Measurements from ENCODE around the gene HLA-DMA.

The HLA-DMA gene

DNA sequence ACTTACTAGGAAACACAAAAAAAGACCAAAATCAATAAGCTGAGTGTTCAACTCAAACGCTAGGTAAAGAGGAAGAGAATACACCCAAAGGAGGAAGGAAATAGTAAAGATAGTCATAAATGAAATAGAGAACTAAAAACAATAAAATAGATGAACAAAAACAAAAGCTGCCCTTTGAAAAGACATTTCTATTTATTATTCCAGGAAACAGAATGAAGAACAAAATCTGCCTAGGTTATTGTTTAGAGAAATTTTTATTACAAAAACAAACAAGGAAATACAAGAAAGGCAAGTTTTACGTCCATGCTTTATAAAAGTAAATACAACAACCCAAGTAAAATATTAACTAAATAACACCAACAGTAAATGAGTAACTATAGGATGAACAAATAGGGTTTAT is 32.2 kb downstream of the HLA-DMA start:
- H3K27ac Mint-ChIP-seq: no peak overlapping the region
- DNase-seq: no peak
- no peaks in the 10 kb centered on the region for H3K9me3 Mint-ChIP-seq
- H3K4me1 Mint-ChIP-seq: no peaks in the 10 kb centered on the region
- no peaks in the 10 kb centered on the region for H3K36me3 Mint-ChIP-seq (ENCODE audit: low read depth)
- peaks cover 39% of the 10 kb centered on the region for H3K27me3 Mint-ChIP-seq (ENCODE audit: low read depth, poor library complexity)
- TF ChIP-seq, protein P1, sequence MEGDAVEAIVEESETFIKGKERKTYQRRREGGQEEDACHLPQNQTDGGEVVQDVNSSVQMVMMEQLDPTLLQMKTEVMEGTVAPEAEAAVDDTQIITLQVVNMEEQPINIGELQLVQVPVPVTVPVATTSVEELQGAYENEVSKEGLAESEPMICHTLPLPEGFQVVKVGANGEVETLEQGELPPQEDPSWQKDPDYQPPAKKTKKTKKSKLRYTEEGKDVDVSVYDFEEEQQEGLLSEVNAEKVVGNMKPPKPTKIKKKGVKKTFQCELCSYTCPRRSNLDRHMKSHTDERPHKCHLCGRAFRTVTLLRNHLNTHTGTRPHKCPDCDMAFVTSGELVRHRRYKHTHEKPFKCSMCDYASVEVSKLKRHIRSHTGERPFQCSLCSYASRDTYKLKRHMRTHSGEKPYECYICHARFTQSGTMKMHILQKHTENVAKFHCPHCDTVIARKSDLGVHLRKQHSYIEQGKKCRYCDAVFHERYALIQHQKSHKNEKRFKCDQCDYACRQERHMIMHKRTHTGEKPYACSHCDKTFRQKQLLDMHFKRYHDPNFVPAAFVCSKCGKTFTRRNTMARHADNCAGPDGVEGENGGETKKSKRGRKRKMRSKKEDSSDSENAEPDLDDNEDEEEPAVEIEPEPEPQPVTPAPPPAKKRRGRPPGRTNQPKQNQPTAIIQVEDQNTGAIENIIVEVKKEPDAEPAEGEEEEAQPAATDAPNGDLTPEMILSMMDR (IDR thresholded peaks at IDR 0.05): no peak
- H3K4me3 Mint-ChIP-seq: no peak overlapping the region

DNA sequence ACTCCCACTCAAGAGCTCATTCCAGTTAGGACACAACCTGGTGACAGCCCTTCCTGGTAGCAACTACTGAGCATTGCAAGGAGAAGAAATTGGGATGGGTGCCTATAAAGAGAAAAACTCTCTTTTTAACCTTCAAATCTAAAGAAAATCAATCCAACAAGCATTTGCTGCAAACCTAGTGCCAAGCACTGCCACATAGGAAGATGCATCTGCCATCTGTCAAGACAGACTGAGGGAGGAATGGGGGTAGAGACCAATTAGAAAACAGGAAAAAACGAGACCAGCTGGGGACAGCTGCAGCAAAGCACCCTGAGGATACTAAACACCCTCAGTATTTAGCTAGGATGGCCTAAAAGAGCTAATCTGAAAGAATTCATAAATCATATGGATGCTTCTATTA is 39.9 kb downstream of the HLA-DMA start:
- Mint-ChIP-seq H3K4me3 (no peak overlapping the region), H3K9me3 (no peaks in the 10 kb centered on the region), H3K4me1 (peaks cover 15% of the 10 kb centered on the region), H3K27ac (no peak overlapping the region), H3K36me3 (ENCODE audit: low read depth) (no peaks in the 10 kb centered on the region), H3K27me3 (ENCODE audit: low read depth, poor library complexity) (peaks cover 55% of the 10 kb centered on the region)
- DNase-seq: no peak
- TF ChIP-seq, protein P1 (IDR thresholded peaks at IDR 0.05): no peak

DNA sequence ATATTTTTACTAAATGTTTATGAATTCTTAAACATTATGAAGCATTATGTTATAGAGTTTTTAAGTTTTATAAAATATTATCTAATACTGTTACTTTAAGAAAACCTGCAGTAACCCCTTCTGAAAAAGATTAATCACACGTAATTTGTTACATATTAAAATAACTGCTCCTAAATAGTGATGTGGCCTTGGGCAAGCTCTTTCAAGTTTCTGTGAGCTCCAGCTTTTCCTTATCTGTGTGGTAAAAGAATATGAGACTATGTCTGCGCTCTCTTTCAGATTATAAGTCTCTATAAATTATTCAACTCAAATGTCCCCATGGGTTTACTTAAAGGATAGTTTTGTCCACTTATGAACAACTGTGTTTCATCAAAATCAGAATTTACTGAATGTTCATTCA is 44.0 kb downstream of the HLA-DMA start:
- DNase-seq: no peak
- Mint-ChIP-seq H3K4me1 (peaks cover 15% of the 10 kb centered on the region), H3K36me3 (ENCODE audit: low read depth) (no peaks in the 10 kb centered on the region), H3K27ac (no peak overlapping the region), H3K27me3 (ENCODE audit: low read depth, poor library complexity) (peaks cover 43% of the 10 kb centered on the region), H3K9me3 (no peaks in the 10 kb centered on the region), H3K4me3 (no peak overlapping the region)
- TF ChIP-seq, protein P1 (IDR thresholded peaks at IDR 0.05): no peak

DNA sequence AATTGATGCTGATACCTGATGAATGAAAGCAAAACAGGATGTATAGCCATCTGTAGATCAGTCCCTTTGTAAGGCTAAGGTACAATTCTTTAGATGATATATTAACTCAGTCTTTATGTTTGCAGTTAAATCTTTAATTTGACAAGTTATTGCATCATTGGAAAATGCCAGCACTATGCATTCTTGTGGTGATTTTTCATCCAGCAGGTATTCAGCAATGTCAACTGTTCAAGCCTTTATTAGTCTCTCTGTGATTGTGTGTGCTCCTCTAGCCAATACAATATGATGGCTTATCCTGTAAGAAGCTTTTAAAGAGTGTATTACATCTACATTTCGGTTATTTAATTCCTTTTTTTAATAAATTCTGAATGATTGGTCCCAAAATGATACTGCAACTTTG is 46.4 kb downstream of the HLA-DMA start:
- no peak overlapping the region for H3K4me3 Mint-ChIP-seq
- TF ChIP-seq, protein P1 (IDR thresholded peaks at IDR 0.05): no peak
- no peaks in the 10 kb centered on the region for H3K9me3 Mint-ChIP-seq
- peaks cover 1% of the 10 kb centered on the region for H3K36me3 Mint-ChIP-seq (ENCODE audit: low read depth)
- peaks cover 34% of the 10 kb centered on the region for H3K27me3 Mint-ChIP-seq (ENCODE audit: low read depth, poor library complexity)
- DNase-seq: no peak
- no peak overlapping the region for H3K27ac Mint-ChIP-seq
- H3K4me1 Mint-ChIP-seq: no peaks in the 10 kb centered on the region

DNA sequence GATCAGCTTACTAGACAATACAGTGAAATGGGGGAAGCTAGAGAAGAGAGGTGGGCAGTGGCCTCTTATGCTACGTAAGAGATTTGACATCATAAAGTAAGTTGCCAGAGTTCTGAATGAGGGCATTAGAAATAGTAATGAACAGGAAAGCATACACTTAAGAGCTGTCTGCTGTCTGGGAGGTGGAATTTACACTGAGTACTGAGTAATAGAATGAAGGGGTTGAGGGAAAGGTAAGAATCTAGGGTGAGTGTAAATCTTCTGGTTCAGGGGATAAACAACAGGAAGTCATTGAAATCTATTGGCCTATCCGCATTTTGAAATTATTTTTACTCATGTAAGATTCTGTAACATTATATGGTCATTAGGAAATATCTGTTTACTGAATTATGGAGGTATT is 47.8 kb downstream of the HLA-DMA start:
- no peaks in the 10 kb centered on the region for H3K9me3 Mint-ChIP-seq
- TF ChIP-seq, protein P1 (IDR thresholded peaks at IDR 0.05): no peak

DNA sequence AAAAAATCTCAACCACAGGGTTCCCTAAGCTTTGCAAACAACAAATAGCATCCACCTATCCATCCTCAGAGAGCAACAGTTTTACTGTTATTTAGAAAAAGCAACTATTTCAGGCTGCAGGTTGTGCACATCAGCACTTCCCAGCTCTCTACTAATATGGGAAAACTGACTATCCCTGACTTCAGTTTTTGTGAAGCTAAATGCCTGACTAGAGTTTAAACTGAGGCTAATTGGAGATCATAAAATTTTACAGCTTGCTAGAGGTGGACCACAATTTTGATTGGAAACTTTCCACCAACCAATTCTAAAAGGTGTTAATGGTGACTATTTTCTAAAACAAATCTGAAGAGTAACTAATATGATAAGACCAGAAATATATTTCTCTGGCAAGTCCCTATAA is 48.9 kb downstream of the HLA-DMA start:
- Mint-ChIP-seq H3K27ac (no peak overlapping the region), H3K4me1 (no peaks in the 10 kb centered on the region)

More for the DNA sequence above, 47.8 kb downstream of the HLA-DMA start:
- Mint-ChIP-seq H3K27me3 (ENCODE audit: low read depth, poor library complexity) (peaks cover 24% of the 10 kb centered on the region), H3K36me3 (ENCODE audit: low read depth) (peaks cover 16% of the 10 kb centered on the region), H3K4me3 (no peak overlapping the region), H3K27ac (peak overlapping the region; percentile 14), H3K4me1 (no peaks in the 10 kb centered on the region)
- DNase-seq: no peak

More for the DNA sequence above, 48.9 kb downstream of the HLA-DMA start:
- Mint-ChIP-seq H3K9me3 (no peaks in the 10 kb centered on the region), H3K4me3 (no peak overlapping the region), H3K36me3 (ENCODE audit: low read depth) (peaks cover 21% of the 10 kb centered on the region), H3K27me3 (ENCODE audit: low read depth, poor library complexity) (peaks cover 19% of the 10 kb centered on the region)
- TF ChIP-seq, protein P1 (IDR thresholded peaks at IDR 0.05): no peak
- no peak for DNase-seq
